OCI-M2 (cell line): ENCODE measurements around the gene SALL1.

ENCODE experiments used
- DNase-seq: peaks from one replicate; lab custom pipeline; 2025; ENCODE audit not compliant: unreplicated experiment; lab: John Stamatoyannopoulos, UW

The SALL1 gene

GRCh38 chr16:51150888-51151320 lies at the start of gene SALL1:
Gene SALL1, minus strand, starts transcription at chr16:51151270. Its CDS starts 29 bp downstream, at chr16:51151241.
- DNase-seq = no peak

GRCh38 chr16:51200793-51201192 lies 49.7 kb upstream of the SALL1 start:
- no peak for DNase-seq

GRCh38 chr16:51197953-51198748 lies 47.1 kb upstream of the SALL1 start:
- DNase-seq = no peak

- DNase-seq = no peak
Observed at GRCh38 chr16:51193879-51194278, 42.8 kb upstream of the SALL1 start.

GRCh38 chr16:51184702-51185433 lies 33.8 kb upstream of the SALL1 start:
- no peak for DNase-seq

GRCh38 chr16:51181503-51181811 lies 30.4 kb upstream of the SALL1 start:
- no peak for DNase-seq

GRCh38 chr16:51180719-51181502 lies 29.8 kb upstream of the SALL1 start:
- DNase-seq = no peak

GRCh38 chr16:51175081-51175480 lies 24.0 kb upstream of the SALL1 start:
- DNase-seq = no peak

- no peak for DNase-seq
Observed at GRCh38 chr16:51172368-51172767, 21.3 kb upstream of the SALL1 start.

- no peak for DNase-seq
Observed at GRCh38 chr16:51168755-51169154, 17.7 kb upstream of the SALL1 start.

GRCh38 chr16:51167170-51167895 lies 16.3 kb upstream of the SALL1 start:
- DNase-seq = no peak

- DNase-seq = no peak
Observed at GRCh38 chr16:51166541-51166940, 15.5 kb upstream of the SALL1 start.

GRCh38 chr16:51166091-51166490 lies 15.0 kb upstream of the SALL1 start:
- DNase-seq = no peak

GRCh38 chr16:51165043-51165442 lies 14.0 kb upstream of the SALL1 start:
- no peak for DNase-seq

GRCh38 chr16:51164574-51164973 lies 13.5 kb upstream of the SALL1 start:
- no peak for DNase-seq

- DNase-seq = no peak
Observed at GRCh38 chr16:51163894-51164566, 13.0 kb upstream of the SALL1 start.

- DNase-seq = no peak
Observed at GRCh38 chr16:51163366-51163765, 12.3 kb upstream of the SALL1 start.

- DNase-seq = no peak
Observed at GRCh38 chr16:51161440-51162195, 10.5 kb upstream of the SALL1 start.

- no peak for DNase-seq
Observed at GRCh38 chr16:51159865-51160264, 8.8 kb upstream of the SALL1 start.

GRCh38 chr16:51159296-51159695 lies 8.2 kb upstream of the SALL1 start:
- no peak for DNase-seq
